Hepatocyte (in vitro differentiated cells): ENCODE measurements around the gene SLC7A8. TPM values are rescaled to one million over a fixed set of nuclear protein-coding genes. Genes with fewer than 3 reads are reported as not detected.
"Not testable (repeated sequence)": the region's sequence is repeated elsewhere in the genome, so short reads cannot be mapped to it uniquely, and the experiment has no call there.

Source experiments
- DNase-seq: peaks from one replicate; pipeline ENCODE4 v3.0.0-alpha.2; 2016; ENCODE audit warnings: low spot score
- H2AFZ ChIP-seq: fragments of 200-600 bp; sonication (generic); 2 replicates; pipeline ENCODE4 v1.6.0; 2016; ENCODE audit warnings: antibody characterized with exemption, mild to moderate bottlenecking
- H3K27ac ChIP-seq: fragments of 200-600 bp; sonication (generic); 2 replicates; pipeline ENCODE4 v1.5.1; 2016; ENCODE audit warnings: mild to moderate bottlenecking
- H3K27me3 ChIP-seq: fragments of 200-600 bp; sonication (generic); 2 replicates; pipeline ENCODE4 v1.6.1; 2016
- H3K36me3 ChIP-seq: fragments of 200-600 bp; sonication (generic); replicated peaks from 2 replicates; pipeline ENCODE4 v1.5.1; 2016; ENCODE audit warnings: low read depth; ENCODE audit not compliant: insufficient read depth
- H3K4me1 ChIP-seq: fragments of 200-600 bp; sonication (generic); 2 replicates; pipeline ENCODE4 v1.5.1; 2016; ENCODE audit warnings: mild to moderate bottlenecking, moderate library complexity; ENCODE audit not compliant: insufficient read depth
- H3K4me2 ChIP-seq: fragments of 200-600 bp; sonication (generic); 2 replicates; pipeline ENCODE4 v1.6.0; 2016
- H3K4me3 ChIP-seq: fragments of 200-600 bp; sonication (generic); 2 replicates; pipeline ENCODE4 v1.5.1; 2016; ENCODE audit warnings: mild to moderate bottlenecking
- H3K79me2 ChIP-seq: fragments of 200-600 bp; sonication (generic); 2 replicates; pipeline ENCODE4 v1.6.0; 2017; ENCODE audit warnings: mild to moderate bottlenecking
- H3K9me2 ChIP-seq: fragments of 200-600 bp; sonication (generic); replicated peaks from 2 replicates; pipeline ENCODE4 v1.6.0; 2017; ENCODE audit warnings: mild to moderate bottlenecking; ENCODE audit not compliant: insufficient read depth
- H3K9me3 ChIP-seq: fragments of 200-600 bp; sonication (generic); 2 replicates; pipeline ENCODE4 v1.5.1; 2016; ENCODE audit warnings: low read depth, mild to moderate bottlenecking
- H4K20me1 ChIP-seq: fragments of 200-600 bp; sonication (generic); 2 replicates; pipeline ENCODE4 v1.6.0; 2016; ENCODE audit warnings: mild to moderate bottlenecking; ENCODE audit not compliant: insufficient read depth, poor library complexity, severe bottlenecking
- CTCF ChIP-seq: fragments of 200-600 bp; sonication (generic); IDR thresholded peaks from 2 replicates; pipeline ENCODE4 v1.5.1; 2016; ENCODE audit warnings: antibody characterized with exemption, mild to moderate bottlenecking; ENCODE audit not compliant: poor library complexity
- EZH2 ChIP-seq: fragments of 200-600 bp; sonication (generic); IDR thresholded peaks from 2 replicates; pipeline ENCODE4 v1.6.1; 2016; ENCODE audit warnings: antibody characterized with exemption, mild to moderate bottlenecking, borderline replicate concordance
- EZH2phosphoT487 ChIP-seq: fragments of 200-600 bp; sonication (generic); IDR thresholded peaks from one replicate; pipeline ENCODE4 v1.6.1; 2018; ENCODE audit warnings: antibody characterized with exemption, mild to moderate bottlenecking, low read depth, moderate library complexity; ENCODE audit not compliant: unreplicated experiment, severe bottlenecking
- WGBS: methylation state at CpG from one replicate; pipeline ENCODE4 v1.1.6; 2016; ENCODE audit warnings: low lambda C conversion rate; ENCODE audit errors: missing lambda C conversion rate; 5-methylcytosine and 5-hydroxymethylcytosine counted together
- polyA plus RNA-seq: library from polyadenylated mRNA; unstranded; fragments of >200 nt; fragmentation: Nextera tagmentation; extraction: Ambion mirVana; gene quantifications from 2 replicates; pipeline ENCODE4 v1.2.1, GENCODE V29; 2016
- total RNA-seq: library from RNA; depleted of rRNA; stranded (reverse); fragments of >200 nt; gene quantifications from 2 replicates; pipeline ENCODE4 v1.2.3, GENCODE V29; 2014

Gene SLC7A8
- total and polyA plus RNA-seq, 2 experiments from 2014 or later = 54.6 to 123 TPM

GRCh38 chr14:23112359-23113178 is 70.9 kb downstream of the SLC7A8 start:
- H3K27me3 ChIP-seq = peaks cover 13% of the 10 kb centered on the region
- no peaks in the 10 kb centered on the region for H3K36me3 ChIP-seq
- DNase-seq = no peak
- no peak for TF ChIP-seq EZH2phosphoT487
- no peak for TF ChIP-seq CTCF
- TF ChIP-seq EZH2 = no peak
- no peaks in the 10 kb centered on the region for H3K9me3 ChIP-seq
- H3K9me2 ChIP-seq = no peaks in the 10 kb centered on the region
- no peak overlapping the region for H3K27ac ChIP-seq
- H3K79me2 ChIP-seq = no peaks in the 10 kb centered on the region
- no peaks in the 10 kb centered on the region for H4K20me1 ChIP-seq
- H3K4me3 ChIP-seq = no peak overlapping the region
- WGBS = 41% methylated on average over 12 of the region's 12 CpGs
- H3K4me2 ChIP-seq = no peak overlapping the region
- no peaks in the 10 kb centered on the region for H3K4me1 ChIP-seq
- no peak overlapping the region for H2AFZ ChIP-seq

- Histone ChIP-seq H3K9me2 (no peaks in the 10 kb centered on the region), H3K4me2 (no peak overlapping the region), H3K4me1 (no peaks in the 10 kb centered on the region), H3K27ac (no peak overlapping the region), H3K4me3 (no peak overlapping the region), H2AFZ (no peak overlapping the region), H4K20me1 (no peaks in the 10 kb centered on the region), H3K79me2 (no peaks in the 10 kb centered on the region), H3K27me3 (peaks cover 13% of the 10 kb centered on the region), H3K9me3 (no peaks in the 10 kb centered on the region), H3K36me3 (no peaks in the 10 kb centered on the region)
- no peak for TF ChIP-seq CTCF
- no peak for TF ChIP-seq EZH2
- TF ChIP-seq EZH2phosphoT487 = no peak
- 83% methylated on average over 5 of the region's 5 CpGs for WGBS
- no peak for DNase-seq
Observed at GRCh38 chr14:23110579-23111365, 72.7 kb downstream of the SLC7A8 start.

- Histone ChIP-seq H3K36me3 (no peaks in the 10 kb centered on the region), H3K4me1 (no peaks in the 10 kb centered on the region), H3K4me2 (no peak overlapping the region), H3K27ac (no peak overlapping the region), H3K9me3 (no peaks in the 10 kb centered on the region), H3K4me3 (no peak overlapping the region), H4K20me1 (no peaks in the 10 kb centered on the region), H3K27me3 (peaks cover 13% of the 10 kb centered on the region), H3K9me2 (no peaks in the 10 kb centered on the region), H2AFZ (no peak overlapping the region), H3K79me2 (no peaks in the 10 kb centered on the region)
- DNase-seq = no peak
- no peak for TF ChIP-seq EZH2
- no peak for TF ChIP-seq EZH2phosphoT487
- TF ChIP-seq CTCF = no peak
- 96% methylated on average over 1 of the region's 1 CpG for WGBS
Observed at GRCh38 chr14:23109769-23110168, 73.7 kb downstream of the SLC7A8 start.

GRCh38 chr14:23108169-23108568 is 75.3 kb downstream of the SLC7A8 start:
- not testable (repeated sequence) for DNase-seq, H3K9me3 ChIP-seq, H3K4me2 ChIP-seq, H2AFZ ChIP-seq, H3K79me2 ChIP-seq, H3K27ac ChIP-seq, H4K20me1 ChIP-seq, H3K9me2 ChIP-seq, H3K36me3 ChIP-seq, H3K4me3 ChIP-seq, H3K4me1 ChIP-seq
- WGBS = 96% methylated on average over 24 of the region's 24 CpGs
- H3K27me3 ChIP-seq = peaks cover 13% of the 10 kb centered on the region

GRCh38 chr14:23107620-23108019 is 75.8 kb downstream of the SLC7A8 start:
- H3K27ac ChIP-seq, H3K36me3 ChIP-seq, H3K4me3 ChIP-seq, DNase-seq, H3K9me2 ChIP-seq, H3K9me3 ChIP-seq, H4K20me1 ChIP-seq, H3K4me2 ChIP-seq, H3K79me2 ChIP-seq, H3K4me1 ChIP-seq, H2AFZ ChIP-seq: not testable (repeated sequence)
- 70% methylated on average over 3 of the region's 5 CpGs for WGBS
- H3K27me3 ChIP-seq = peaks cover 13% of the 10 kb centered on the region
